ENCODE data around the gene PTPN14. TPM values are rescaled to one million over a fixed set of nuclear protein-coding genes. Genes with fewer than 3 reads are reported as not detected.

Gene PTPN14
- total and polyA plus RNA-seq, 2 of the 4 experiments (the other 2 are of a cell fraction): 21.5 to 31.7 TPM

DNA sequence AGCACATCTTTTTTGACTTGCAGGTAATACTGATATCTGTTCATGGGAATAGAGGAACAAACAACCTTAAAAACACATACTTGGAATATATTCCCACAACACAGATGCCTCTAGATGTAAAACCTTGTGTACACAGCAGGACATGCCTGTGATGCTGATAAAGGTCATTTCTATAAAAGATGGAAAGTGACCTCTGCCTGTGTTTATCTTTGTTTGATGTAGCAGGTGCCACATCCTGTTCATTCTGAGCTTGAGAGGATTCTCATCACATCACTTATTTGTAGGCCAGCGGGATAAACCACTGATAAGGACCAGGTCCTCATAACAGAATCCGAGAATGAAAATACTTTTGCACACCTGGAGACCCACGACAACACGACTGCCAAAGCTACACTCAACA, 136.7 kb downstream of the PTPN14 start:
- H4K8ac ChIP-seq (ENCODE audit: low read depth in 2 of 2, low read length in 2 of 2): no peak overlapping the region
- H3K4me1 ChIP-seq (ENCODE audit: control insufficient read depth, insufficient read depth, low read length): peaks cover 9% of the 10 kb centered on the region
- peaks cover 45 to 55% of the 10 kb centered on the region in 2 experiments for H3K79me1 ChIP-seq (ENCODE audit: low read depth in 1 of 2, low read length in 2 of 2)
- H3K9me3 ChIP-seq (ENCODE audit: control insufficient read depth, insufficient read depth, low read length): no peaks in the 10 kb centered on the region
- H4K91ac ChIP-seq (ENCODE audit: insufficient read depth, low read depth, low read length): no peak overlapping the region
- H3K36me3 ChIP-seq (ENCODE audit: control insufficient read depth, insufficient read depth, low read length): peaks cover 5% of the 10 kb centered on the region
- H3K4me2 ChIP-seq (ENCODE audit: low read depth, low read length): no peak overlapping the region
- no peak overlapping the region for H2AK9ac ChIP-seq (replicated peaks; ENCODE audit: low read depth, low read length, poor library complexity)
- no peak overlapping the region for H2BK15ac ChIP-seq (ENCODE audit: low read depth, low read length)
- no peak overlapping the region for H2BK120ac ChIP-seq (ENCODE audit: low read depth, low read length)
- H3K4ac ChIP-seq (ENCODE audit: low read depth, low read length): no peak overlapping the region
- no peak overlapping the region for H2BK5ac ChIP-seq (ENCODE audit: low read depth, low read length, poor library complexity, severe bottlenecking)
- no peak overlapping the region for H3K9ac ChIP-seq (ENCODE audit: low read depth, low read length)
- in situ Hi-C loops (cut with MboI; ENCODE audit: low sequenced_read_pairs) (no loop called here), dilution Hi-C loops (cut with HindIII; ENCODE audit: low sequenced_read_pairs, unreplicated experiment) (no loop called here), intact Hi-C loops (cut with micrococcal nuclease) (no loop called here)
- H3K9me1 ChIP-seq (ENCODE audit: insufficient read depth, low read length): peaks cover 14% of the 10 kb centered on the region; the same call in 1 of the 2 replicates
- 80% methylated on average over 3 of the region's 4 CpGs; no CpG with 5 or more reads in 1 of the 2 experiments for WGBS, 2 experiments (ENCODE audit: extremely low coverage in 2 of 2, insufficient read length in 1 of 2)
- no peak overlapping the region for H3K4me3 ChIP-seq (ENCODE audit: insufficient read depth, low read depth, low read length)
- H2BK20ac ChIP-seq (ENCODE audit: low read depth, low read length): no peak overlapping the region
- no peak for DNase-seq
- no TSS peak for BruUV-seq (replicated peaks)
- H2AFZ ChIP-seq (replicated peaks; ENCODE audit: low read length, poor library complexity): no peak overlapping the region
- H4K20me1 ChIP-seq (ENCODE audit: insufficient read depth, low read length): peaks cover 22% of the 10 kb centered on the region
- no peak overlapping the region for H2AK5ac ChIP-seq (ENCODE audit: low read depth, low read length)
- no peak for ATAC-seq (ENCODE audit: low read depth)
- no peak overlapping the region for H3K23ac ChIP-seq (ENCODE audit: low read depth, low read length)
- H4K5ac ChIP-seq (ENCODE audit: low read depth, low read length): no peak overlapping the region
- H3K18ac ChIP-seq (ENCODE audit: low read depth, low read length): no peak overlapping the region
- ChIA-PET POLR2A (ENCODE audit: unreplicated experiment) (no interaction called here), CTCF (interaction anchor here (0.6 to 0.9 kb wide), 2 partner anchors 20 to 1399 kb away, joined by 3 read pairs; no protein-coding TSS in a partner anchor)
- H3K56ac ChIP-seq (ENCODE audit: extremely low read depth, insufficient read depth, low read length): no peak overlapping the region
- no peak overlapping the region for H3K27ac ChIP-seq (ENCODE audit: insufficient read depth, low read length)
- H3K14ac ChIP-seq (replicated peaks; ENCODE audit: low read depth, low read length): no peak overlapping the region
- no peak for TF ChIP-seq RCOR1 (IDR thresholded peaks at IDR 0.05; ENCODE audit: insufficient replicate concordance, low read length)
- TF ChIP-seq CEBPB (IDR thresholded peaks at IDR 0.05; ENCODE audit: low read depth, low read length): no peak
- TF ChIP-seq, protein P1, sequence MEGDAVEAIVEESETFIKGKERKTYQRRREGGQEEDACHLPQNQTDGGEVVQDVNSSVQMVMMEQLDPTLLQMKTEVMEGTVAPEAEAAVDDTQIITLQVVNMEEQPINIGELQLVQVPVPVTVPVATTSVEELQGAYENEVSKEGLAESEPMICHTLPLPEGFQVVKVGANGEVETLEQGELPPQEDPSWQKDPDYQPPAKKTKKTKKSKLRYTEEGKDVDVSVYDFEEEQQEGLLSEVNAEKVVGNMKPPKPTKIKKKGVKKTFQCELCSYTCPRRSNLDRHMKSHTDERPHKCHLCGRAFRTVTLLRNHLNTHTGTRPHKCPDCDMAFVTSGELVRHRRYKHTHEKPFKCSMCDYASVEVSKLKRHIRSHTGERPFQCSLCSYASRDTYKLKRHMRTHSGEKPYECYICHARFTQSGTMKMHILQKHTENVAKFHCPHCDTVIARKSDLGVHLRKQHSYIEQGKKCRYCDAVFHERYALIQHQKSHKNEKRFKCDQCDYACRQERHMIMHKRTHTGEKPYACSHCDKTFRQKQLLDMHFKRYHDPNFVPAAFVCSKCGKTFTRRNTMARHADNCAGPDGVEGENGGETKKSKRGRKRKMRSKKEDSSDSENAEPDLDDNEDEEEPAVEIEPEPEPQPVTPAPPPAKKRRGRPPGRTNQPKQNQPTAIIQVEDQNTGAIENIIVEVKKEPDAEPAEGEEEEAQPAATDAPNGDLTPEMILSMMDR (conservative IDR thresholded peaks at IDR 0.05; ENCODE audit: low read depth, low read length): no peak
- TF ChIP-seq BHLHE40 (IDR thresholded peaks at IDR 0.05; ENCODE audit: low read depth, low read length): no peak
- TF ChIP-seq FOS (IDR thresholded peaks at IDR 0.05; ENCODE audit: low read depth, low read length): no peak
- TF ChIP-seq MAZ (IDR thresholded peaks at IDR 0.05; ENCODE audit: borderline replicate concordance, low read depth, low read length): no peak
- TF ChIP-seq RAD21 (IDR thresholded peaks at IDR 0.05; ENCODE audit: low read length): no peak
- TF ChIP-seq, protein P2, sequence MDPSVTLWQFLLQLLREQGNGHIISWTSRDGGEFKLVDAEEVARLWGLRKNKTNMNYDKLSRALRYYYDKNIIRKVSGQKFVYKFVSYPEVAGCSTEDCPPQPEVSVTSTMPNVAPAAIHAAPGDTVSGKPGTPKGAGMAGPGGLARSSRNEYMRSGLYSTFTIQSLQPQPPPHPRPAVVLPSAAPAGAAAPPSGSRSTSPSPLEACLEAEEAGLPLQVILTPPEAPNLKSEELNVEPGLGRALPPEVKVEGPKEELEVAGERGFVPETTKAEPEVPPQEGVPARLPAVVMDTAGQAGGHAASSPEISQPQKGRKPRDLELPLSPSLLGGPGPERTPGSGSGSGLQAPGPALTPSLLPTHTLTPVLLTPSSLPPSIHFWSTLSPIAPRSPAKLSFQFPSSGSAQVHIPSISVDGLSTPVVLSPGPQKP (IDR thresholded peaks at IDR 0.05; ENCODE audit: borderline replicate concordance, low read depth, low read length): no peak
- TF ChIP-seq, protein P3, sequence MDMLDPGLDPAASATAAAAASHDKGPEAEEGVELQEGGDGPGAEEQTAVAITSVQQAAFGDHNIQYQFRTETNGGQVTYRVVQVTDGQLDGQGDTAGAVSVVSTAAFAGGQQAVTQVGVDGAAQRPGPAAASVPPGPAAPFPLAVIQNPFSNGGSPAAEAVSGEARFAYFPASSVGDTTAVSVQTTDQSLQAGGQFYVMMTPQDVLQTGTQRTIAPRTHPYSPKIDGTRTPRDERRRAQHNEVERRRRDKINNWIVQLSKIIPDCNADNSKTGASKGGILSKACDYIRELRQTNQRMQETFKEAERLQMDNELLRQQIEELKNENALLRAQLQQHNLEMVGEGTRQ (IDR thresholded peaks at IDR 0.05; ENCODE audit: low read depth, low read length): no peak
- no peak for TF ChIP-seq RFX5 (IDR thresholded peaks at IDR 0.05; ENCODE audit: low read depth, low read length)
- no peak for TF ChIP-seq SMC3 (IDR thresholded peaks at IDR 0.05; ENCODE audit: low read depth, low read length)
- no peak for TF ChIP-seq POLR2A (IDR thresholded peaks at IDR 0.05; ENCODE audit: low read depth, low read length)
- TF ChIP-seq NFE2L2 (IDR thresholded peaks at IDR 0.05; ENCODE audit: low read depth, low read length): no peak
- no peak for TF ChIP-seq MAFK (IDR thresholded peaks at IDR 0.05; ENCODE audit: low read depth, low read length)
- no peak for TF ChIP-seq CHD1 (IDR thresholded peaks at IDR 0.05; ENCODE audit: low read depth, low read length)
- TF ChIP-seq MXI1 (IDR thresholded peaks at IDR 0.05; ENCODE audit: borderline replicate concordance, low read depth, low read length): no peak
- no peaks in the 10 kb centered on the region for H3K27me3 ChIP-seq (ENCODE audit: control insufficient read depth, insufficient read depth, low read length)

All from IMR-90 (cell line).